ENCODE data around the gene ZNF462. TPM values are rescaled to one million over a fixed set of nuclear protein-coding genes. Genes with fewer than 3 reads are reported as not detected.

ZNF462 gene
- total and polyA plus RNA-seq, 2 of the 4 experiments (the other 2 are of a cell fraction) = 6.1 to 18.8 TPM

GRCh38 chr9:106992186-106992585, 129.2 kb downstream of the ZNF462 start:
- Histone ChIP-seq H4K20me1 (ENCODE audit: insufficient read depth, low read length) (no peaks in the 10 kb centered on the region), H2BK120ac (ENCODE audit: low read depth, low read length) (no peak overlapping the region), H3K9me1 (ENCODE audit: insufficient read depth, low read length) (0 out of 2 replicates have a peak, but pooled peaks cover 2% of the 10 kb centered on the region), H3K27ac (ENCODE audit: insufficient read depth, low read length) (no peak overlapping the region), H3K27me3 (ENCODE audit: control insufficient read depth, insufficient read depth, low read length) (no peaks in the 10 kb centered on the region), H3K4me1 (ENCODE audit: control insufficient read depth, insufficient read depth, low read length) (no peaks in the 10 kb centered on the region), H3K36me3 (ENCODE audit: control insufficient read depth, insufficient read depth, low read length) (peaks cover 5% of the 10 kb centered on the region; the same call in 1 of the 2 replicates), H4K91ac (ENCODE audit: insufficient read depth, low read depth, low read length) (no peak overlapping the region), H2BK20ac (ENCODE audit: low read depth, low read length) (no peak overlapping the region), H2BK15ac (ENCODE audit: low read depth, low read length) (no peak overlapping the region), H3K4me3 (ENCODE audit: insufficient read depth, low read depth, low read length) (no peak overlapping the region), H3K79me1 (ENCODE audit: low read depth in 1 of 2, low read length in 2 of 2) (no peaks in the 10 kb centered on the region), H2AK5ac (ENCODE audit: low read depth, low read length) (no peak overlapping the region), H3K18ac (ENCODE audit: low read depth, low read length) (no peak overlapping the region), H3K9me3 (ENCODE audit: control insufficient read depth, insufficient read depth, low read length) (no peaks in the 10 kb centered on the region), H2AK9ac (replicated peaks; ENCODE audit: low read depth, low read length, poor library complexity) (no peak overlapping the region), H4K5ac (ENCODE audit: low read depth, low read length) (no peak overlapping the region), H3K4me2 (ENCODE audit: low read depth, low read length) (no peak overlapping the region), H3K56ac (ENCODE audit: extremely low read depth, insufficient read depth, low read length) (no peak overlapping the region), H2AFZ (replicated peaks; ENCODE audit: low read length, poor library complexity) (no peak overlapping the region), H3K23ac (ENCODE audit: low read depth, low read length) (no peak overlapping the region), H3K14ac (replicated peaks; ENCODE audit: low read depth, low read length) (no peak overlapping the region), H3K4ac (ENCODE audit: low read depth, low read length) (no peak overlapping the region), H4K8ac (ENCODE audit: low read depth in 2 of 2, low read length in 2 of 2) (no peak overlapping the region), H2BK5ac (ENCODE audit: low read depth, low read length, poor library complexity, severe bottlenecking) (no peak overlapping the region), H3K9ac (ENCODE audit: low read depth, low read length) (no peak overlapping the region)
- dilution Hi-C loops (cut with HindIII; ENCODE audit: low sequenced_read_pairs, unreplicated experiment) (no loop called here), intact Hi-C loops (cut with micrococcal nuclease) (no loop called here), in situ Hi-C loops (cut with MboI; ENCODE audit: low sequenced_read_pairs) (no loop called here)
- no CpG with 5 or more reads among the region's 5 CpGs for WGBS, 2 experiments (ENCODE audit: extremely low coverage in 2 of 2, insufficient read length in 1 of 2)
- POLR2A ChIA-PET (ENCODE audit: unreplicated experiment) = no interaction called here
- ATAC-seq (ENCODE audit: low read depth) = no peak
- no peak for DNase-seq
- CTCF ChIA-PET = interaction anchor here (0.6 kb wide), 1 partner anchor 27 kb away, joined by 4 read pairs; no protein-coding TSS in a partner anchor
- no TSS peak for BruUV-seq (replicated peaks)
- TF ChIP-seq CTCF (conservative IDR thresholded peaks at IDR 0.05; ENCODE audit: low read depth, low read length) (no peak), NFE2L2 (IDR thresholded peaks at IDR 0.05; ENCODE audit: low read depth, low read length) (no peak), MAZ (IDR thresholded peaks at IDR 0.05; ENCODE audit: borderline replicate concordance, low read depth, low read length) (no peak), CHD1 (IDR thresholded peaks at IDR 0.05; ENCODE audit: low read depth, low read length) (no peak), BHLHE40 (IDR thresholded peaks at IDR 0.05; ENCODE audit: low read depth, low read length) (no peak), RAD21 (IDR thresholded peaks at IDR 0.05; ENCODE audit: low read length) (no peak), RCOR1 (IDR thresholded peaks at IDR 0.05; ENCODE audit: insufficient replicate concordance, low read length) (no peak), SMC3 (IDR thresholded peaks at IDR 0.05; ENCODE audit: low read depth, low read length) (no peak), USF2 (IDR thresholded peaks at IDR 0.05; ENCODE audit: low read depth, low read length) (no peak), CEBPB (IDR thresholded peaks at IDR 0.05; ENCODE audit: low read depth, low read length) (no peak), FOS (IDR thresholded peaks at IDR 0.05; ENCODE audit: low read depth, low read length) (no peak), ELK1 (IDR thresholded peaks at IDR 0.05; ENCODE audit: borderline replicate concordance, low read depth, low read length) (no peak), POLR2A (IDR thresholded peaks at IDR 0.05; ENCODE audit: low read depth, low read length) (no peak), MXI1 (IDR thresholded peaks at IDR 0.05; ENCODE audit: borderline replicate concordance, low read depth, low read length) (no peak), RFX5 (IDR thresholded peaks at IDR 0.05; ENCODE audit: low read depth, low read length) (no peak), MAFK (IDR thresholded peaks at IDR 0.05; ENCODE audit: low read depth, low read length) (no peak)
